NCI-H510A treated with DMSO at 0.1 percent for 48 hours (cell line): ENCODE measurements around the gene P2RX6.

Experiments
- DNase-seq: peaks from one replicate; lab custom pipeline; 2025; lab: John Stamatoyannopoulos, UW

P2RX6 gene

DNA sequence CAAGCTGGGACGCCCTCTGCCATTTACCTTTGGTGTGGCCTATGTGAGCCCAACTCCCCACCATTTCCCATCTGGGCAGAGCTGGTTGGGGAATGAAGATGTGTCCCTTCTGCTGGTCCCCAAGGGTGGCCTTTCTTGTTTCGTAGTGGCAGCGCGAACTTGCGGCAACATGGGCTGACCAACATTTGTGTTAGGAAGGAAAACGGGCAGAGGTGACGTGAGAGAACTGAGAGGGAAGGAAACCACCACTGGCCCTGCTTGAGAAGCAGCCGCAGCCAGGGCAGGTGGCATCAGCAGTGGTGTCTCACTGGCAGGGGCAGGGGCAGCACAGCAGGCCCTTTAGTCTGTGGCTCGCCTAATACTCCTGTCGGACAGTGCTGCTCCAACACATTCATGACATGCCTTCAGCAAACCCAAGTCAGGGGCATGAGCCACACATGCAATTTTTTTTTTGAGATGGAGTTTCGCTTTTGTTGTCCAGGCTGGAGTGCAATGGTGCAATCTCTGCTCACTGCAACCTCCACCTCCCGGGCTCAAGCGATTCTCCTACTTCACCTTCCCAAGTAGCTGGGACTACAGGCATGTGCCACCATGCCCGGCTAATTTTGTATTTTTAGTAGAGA, 60.7 kb downstream of the P2RX6 start:
- no peak for DNase-seq

DNA sequence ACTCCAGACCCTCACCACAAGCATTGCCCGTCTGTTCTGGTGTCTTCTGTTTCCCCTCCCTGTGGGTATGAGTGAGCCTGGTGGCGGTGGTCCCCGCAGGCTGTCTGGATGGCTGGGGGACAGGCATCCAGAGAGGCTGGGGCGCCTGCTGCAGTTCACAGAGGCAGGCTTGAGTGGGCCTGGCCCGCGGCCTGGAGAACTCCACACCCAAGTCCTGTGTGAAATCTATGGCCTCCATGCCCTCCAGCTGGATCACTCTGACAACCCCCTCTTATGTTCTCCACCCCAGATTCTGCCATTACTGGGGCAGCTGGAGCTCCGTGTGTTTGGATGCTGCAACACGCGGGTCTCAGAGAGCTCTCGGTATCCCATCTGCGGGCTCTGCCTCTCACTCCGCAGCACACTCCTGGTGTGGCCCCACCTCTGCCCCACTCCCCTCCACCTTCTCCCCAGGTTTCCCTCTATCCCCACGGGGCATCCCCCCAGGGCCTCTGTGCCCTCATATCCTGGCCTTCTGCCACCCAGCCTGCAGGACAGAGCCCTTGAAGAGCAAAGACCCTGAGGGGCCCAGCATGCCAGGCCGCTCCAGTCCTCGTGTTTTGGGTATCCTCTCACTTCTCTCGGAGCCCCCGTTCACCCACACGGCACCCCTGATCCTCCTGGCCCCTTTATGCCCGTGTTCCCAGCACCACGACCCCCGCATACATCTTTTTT, 62.1 kb downstream of the P2RX6 start:
- DNase-seq: no peak
